KOPT-K1 (cell line): ENCODE results near the gene FAM9C.

ENCODE experiments used
- H3K27ac ChIP-seq: fragments of 200-600 bp; sonication (generic); 2 replicates; pipeline ENCODE4 v1.5.1; 2016; ENCODE audit warnings: antibody characterized with exemption, mild to moderate bottlenecking, low read depth, low read length; ENCODE audit not compliant: poor library complexity, severe bottlenecking
- H3K36me3 ChIP-seq: fragments of 200-600 bp; sonication (generic); 2 replicates; pipeline ENCODE4 v1.5.1; 2017; ENCODE audit warnings: antibody characterized with exemption, mild to moderate bottlenecking, low read length, moderate library complexity; ENCODE audit not compliant: insufficient read depth
- H3K9me3 ChIP-seq: fragments of 200-600 bp; sonication (generic); 2 replicates; pipeline ENCODE4 v1.5.1; 2017; ENCODE audit warnings: antibody characterized with exemption, low read length, mild to moderate bottlenecking; ENCODE audit not compliant: insufficient read depth, poor library complexity, severe bottlenecking

Gene FAM9C

DNA sequence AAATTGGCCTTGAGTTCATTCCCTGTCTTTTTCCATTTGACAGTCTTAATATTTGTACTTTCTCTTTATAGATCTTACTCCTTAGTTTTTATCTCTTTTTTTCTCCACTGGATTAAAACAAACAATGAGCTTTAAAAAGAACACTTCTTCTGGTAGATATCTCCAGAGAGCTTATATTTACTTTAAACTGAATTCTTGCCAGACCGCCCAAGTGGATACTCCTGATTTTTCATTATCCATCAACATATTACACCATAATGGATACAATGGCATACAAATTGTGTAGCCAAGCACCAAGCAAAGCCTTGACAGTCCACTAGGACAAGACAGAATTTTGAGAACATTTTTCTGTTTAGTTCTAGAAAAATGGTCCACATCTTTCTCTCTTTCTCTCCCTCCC, 50.6 kb downstream of the FAM9C start:
- Histone ChIP-seq H3K36me3 (no peaks in the 10 kb centered on the region), H3K9me3 (no peaks in the 10 kb centered on the region), H3K27ac (no peak overlapping the region)

DNA sequence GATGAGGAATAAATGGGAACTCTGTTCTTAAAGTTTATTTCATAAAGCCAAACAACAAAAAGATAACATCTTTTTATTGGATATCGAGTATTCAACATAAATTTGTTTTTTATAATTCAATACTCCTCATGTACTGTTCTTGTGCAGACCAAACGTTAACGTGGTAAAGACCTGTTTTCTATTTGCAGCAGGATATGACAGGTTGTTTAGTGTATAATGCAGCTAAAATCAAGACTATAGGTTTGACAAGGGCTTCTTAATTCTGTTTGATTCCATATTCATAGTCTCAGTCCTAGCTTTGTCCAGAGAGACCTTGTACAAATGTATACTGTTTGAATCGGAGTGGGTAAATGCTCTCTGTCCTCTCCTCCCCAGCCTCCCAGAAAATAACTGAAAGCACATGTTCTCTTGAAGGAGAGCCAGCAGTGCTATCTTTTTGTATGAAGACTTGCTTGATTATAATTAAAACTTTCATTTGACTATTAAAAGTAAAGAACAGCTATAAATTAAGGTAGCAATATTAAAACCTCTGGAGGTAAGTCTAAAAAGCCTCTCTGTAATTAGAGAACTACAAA, 51.8 kb downstream of the FAM9C start:
- no peak overlapping the region for H3K27ac ChIP-seq
- no peaks in the 10 kb centered on the region for H3K9me3 ChIP-seq

DNA sequence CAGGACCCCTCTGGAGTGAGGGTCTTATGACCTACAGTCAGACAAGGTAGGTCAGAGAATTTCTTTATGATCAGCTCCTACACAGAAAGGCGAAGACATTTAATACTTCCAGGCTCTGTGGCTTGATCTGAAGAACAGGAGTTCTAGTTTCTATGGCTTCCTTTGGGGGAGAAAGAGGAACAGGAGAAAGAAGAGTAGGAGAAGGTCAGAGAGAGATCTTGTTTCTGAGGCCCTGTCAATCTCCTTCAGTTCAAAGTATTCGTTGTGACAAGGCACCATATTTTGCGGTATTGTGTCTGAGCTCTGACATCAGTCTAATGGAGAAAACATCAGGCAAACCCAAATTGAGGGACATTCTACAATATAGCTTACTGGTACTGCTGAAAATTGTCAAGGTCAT, 52.8 kb downstream of the FAM9C start:
- Histone ChIP-seq H3K9me3 (no peaks in the 10 kb centered on the region), H3K27ac (no peak overlapping the region), H3K36me3 (no peaks in the 10 kb centered on the region)

More for the DNA sequence above, 51.8 kb downstream of the FAM9C start:
- H3K36me3 ChIP-seq: no peaks in the 10 kb centered on the region

DNA sequence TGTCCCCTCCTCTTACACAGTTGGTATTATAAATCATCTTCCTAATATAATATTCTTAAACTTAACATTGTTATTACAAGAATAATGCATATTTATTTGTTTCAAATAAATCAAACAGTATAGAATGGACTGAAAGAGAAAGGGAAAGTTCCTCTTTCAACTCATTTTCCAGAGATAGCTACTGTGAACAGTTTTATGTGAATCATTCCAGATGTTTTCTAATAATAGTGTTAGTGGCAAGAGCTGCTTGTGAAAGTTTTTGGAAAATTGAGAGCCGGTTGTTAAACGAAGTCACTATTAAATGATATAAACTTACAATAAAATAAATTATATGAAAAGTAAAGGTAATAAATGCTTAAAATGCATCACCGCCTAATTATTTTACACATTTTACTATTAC, 55.0 kb downstream of the FAM9C start:
- no peaks in the 10 kb centered on the region for H3K36me3 ChIP-seq
- H3K27ac ChIP-seq: no peak overlapping the region

DNA sequence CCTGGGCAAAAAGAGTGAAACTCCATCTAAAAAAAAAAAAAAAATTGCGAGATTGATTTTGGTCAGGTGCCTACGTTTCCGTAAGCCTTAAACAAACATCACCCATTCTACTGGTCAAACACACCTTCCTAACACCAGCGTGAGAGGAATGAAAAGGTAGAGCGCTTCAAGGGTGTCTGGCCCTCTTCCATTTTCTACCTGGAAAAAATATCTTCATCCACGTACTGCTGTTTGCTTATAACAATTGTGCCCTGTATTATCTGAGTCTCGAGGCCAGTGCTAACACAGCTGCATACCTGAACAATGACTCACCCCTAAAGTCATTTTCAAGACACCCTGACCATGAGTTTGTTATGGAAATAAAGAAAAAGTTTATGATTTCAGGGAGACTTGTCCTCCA, 55.6 kb downstream of the FAM9C start:
- Histone ChIP-seq H3K27ac (no peak overlapping the region), H3K9me3 (no peaks in the 10 kb centered on the region), H3K36me3 (no peaks in the 10 kb centered on the region)

More for the DNA sequence above, 55.0 kb downstream of the FAM9C start:
- no peaks in the 10 kb centered on the region for H3K9me3 ChIP-seq

DNA sequence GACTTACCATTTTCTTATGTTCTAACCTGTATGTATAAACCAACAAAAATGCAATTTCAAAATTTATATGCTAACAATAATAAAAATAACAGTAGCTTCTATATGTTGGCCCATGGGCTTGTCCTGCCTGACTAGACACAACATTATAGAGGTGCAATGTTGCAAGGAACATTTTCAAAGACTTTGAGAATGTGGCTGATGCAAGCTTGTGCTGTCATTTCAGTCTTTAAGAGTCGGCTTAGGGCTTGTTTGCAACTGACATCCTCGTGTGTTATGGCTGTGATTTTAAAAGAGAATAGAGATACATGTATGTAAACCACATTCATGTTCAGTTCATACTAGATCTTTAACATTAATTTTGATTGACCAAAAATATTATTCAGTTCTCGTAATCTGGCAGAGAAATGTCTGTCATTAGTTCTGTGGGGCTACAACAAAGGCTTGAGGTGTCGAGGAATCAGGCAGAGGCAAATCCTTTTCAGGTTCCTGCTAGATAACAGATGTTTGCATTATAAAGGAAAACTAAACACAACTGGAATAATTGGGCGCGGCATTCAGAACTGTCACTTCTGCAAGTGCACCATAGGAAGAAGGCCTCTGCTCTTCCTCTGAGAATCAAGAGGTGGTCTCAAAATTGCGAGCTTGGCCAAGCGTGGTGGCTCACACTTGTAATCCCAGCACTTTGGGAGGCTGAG, 56.4 kb downstream of the FAM9C start:
- Histone ChIP-seq H3K36me3 (no peaks in the 10 kb centered on the region), H3K9me3 (no peaks in the 10 kb centered on the region), H3K27ac (no peak overlapping the region)

DNA sequence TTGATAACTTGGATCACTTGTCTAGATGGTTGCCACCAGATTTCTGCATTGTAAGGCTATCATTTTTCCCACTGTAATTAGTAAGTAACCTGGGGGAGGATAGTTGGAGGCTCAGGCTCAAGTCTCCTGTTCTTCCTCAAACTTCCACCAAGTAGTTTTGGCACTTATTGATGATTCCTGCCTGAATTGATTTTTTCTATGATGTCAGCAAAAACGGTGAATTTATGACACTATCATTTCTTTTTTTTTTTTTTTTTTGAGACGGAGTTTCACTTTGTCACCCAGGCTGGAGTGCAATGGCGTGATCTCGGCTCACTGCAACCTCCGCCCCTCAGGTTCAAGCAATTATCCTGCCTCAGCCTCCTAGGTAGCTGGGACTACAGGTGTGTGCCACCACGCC, 57.1 kb downstream of the FAM9C start:
- no peaks in the 10 kb centered on the region for H3K36me3 ChIP-seq
- no peak overlapping the region for H3K27ac ChIP-seq
- H3K9me3 ChIP-seq: no peaks in the 10 kb centered on the region

DNA sequence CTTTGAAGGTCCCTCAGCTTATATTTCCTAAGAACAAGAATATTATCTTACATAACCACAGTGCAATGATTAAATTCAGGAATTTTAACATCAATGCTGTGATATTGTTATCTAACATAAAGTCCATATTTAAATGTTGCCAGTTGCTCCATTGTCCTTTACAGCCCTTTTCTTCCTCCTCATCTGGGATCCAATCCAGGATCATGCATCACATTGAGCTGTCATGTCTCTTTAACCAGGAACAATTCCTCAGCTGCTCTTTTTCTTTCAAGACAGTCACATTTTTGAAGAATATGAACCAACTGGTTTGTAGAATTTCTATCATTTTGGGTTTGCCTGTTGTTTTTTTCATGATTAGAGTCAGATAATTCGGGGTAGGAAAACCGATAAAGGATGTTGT, 57.5 kb downstream of the FAM9C start:
- Histone ChIP-seq H3K36me3 (no peaks in the 10 kb centered on the region), H3K27ac (no peak overlapping the region), H3K9me3 (no peaks in the 10 kb centered on the region)

DNA sequence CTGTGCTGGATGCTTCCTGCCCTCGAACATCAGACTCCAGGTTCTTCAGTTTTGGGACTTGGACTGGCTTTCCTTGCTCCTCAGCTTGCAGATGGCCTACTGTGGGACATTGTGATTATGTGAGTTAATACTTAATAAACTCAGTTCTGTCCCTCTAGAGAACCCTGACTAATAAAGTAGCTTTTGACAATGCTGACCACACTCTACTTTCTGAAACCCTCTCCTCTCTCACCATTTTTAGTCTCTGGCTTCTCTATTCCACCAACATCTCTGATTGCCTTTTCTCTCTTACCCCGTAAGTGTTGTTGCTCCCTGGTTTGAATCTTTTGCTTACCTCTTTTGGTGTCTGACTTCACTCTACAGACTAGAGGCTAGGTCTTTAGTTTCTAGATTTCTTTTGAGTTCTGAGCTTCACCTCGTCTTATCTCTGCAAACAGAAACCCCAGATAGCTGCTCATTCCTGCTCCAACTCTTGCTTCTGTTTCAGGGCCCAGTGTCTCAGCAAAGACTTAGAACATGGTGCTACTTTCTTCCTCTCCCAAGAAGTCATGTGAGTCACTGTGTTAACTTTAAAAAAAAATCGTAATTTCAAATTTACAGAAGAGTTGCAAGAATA, 58.1 kb downstream of the FAM9C start:
- H3K36me3 ChIP-seq: no peaks in the 10 kb centered on the region
- no peak overlapping the region for H3K27ac ChIP-seq
- no peaks in the 10 kb centered on the region for H3K9me3 ChIP-seq
